ENCODE measurements around the gene APLP1. TPM values are rescaled to one million over a fixed set of nuclear protein-coding genes. Genes with fewer than 3 reads are reported as not detected.

Gene APLP1
- polyA plus RNA-seq, 1 donor (not counting 4 experiments of a cell fraction or from before 2014, with no cell fraction given) = 0.50 TPM

GRCh38 chr19:35860436-35860817 is 7.9 kb upstream of the APLP1 start:
- TF ChIP-seq EZH2 (IDR thresholded peaks at IDR 0.05; ENCODE audit: low read length) (no peak), CTCF (optimal IDR thresholded peaks at IDR 0.05 in 1 of 3, IDR thresholded peaks at IDR 0.05 in 1 of 3, conservative IDR thresholded peaks at IDR 0.05 in 1 of 3; ENCODE audit: extremely low read depth in 1 of 3, insufficient read depth in 2 of 3, low read length in 3 of 3) (no peak)
- Histone ChIP-seq H2AFZ (ENCODE audit: control insufficient read depth, low read length) (no peak overlapping the region), H3K4me3 (ENCODE audit: control insufficient read depth in 2 of 3, extremely low read depth in 1 of 3, insufficient read depth in 2 of 3, low read depth in 1 of 3, low read length in 3 of 3) (no peak overlapping the region), H3K4me1 (ENCODE audit: control insufficient read depth, extremely low read depth, insufficient read depth, low read length) (no peaks in the 10 kb centered on the region), H3K79me2 (ENCODE audit: control insufficient read depth, insufficient read depth, low read length) (no peaks in the 10 kb centered on the region), H3K27ac (ENCODE audit: control insufficient read depth, insufficient read depth, low read length) (no peak overlapping the region), H3K9me1 (ENCODE audit: control insufficient read depth, extremely low read depth, insufficient read depth, low read length) (no peaks in the 10 kb centered on the region), H3K27me3 (ENCODE audit: control insufficient read depth, extremely low read depth, insufficient read depth, low read length) (peaks cover 41% of the 10 kb centered on the region), H3K4me2 (ENCODE audit: control insufficient read depth, extremely low read depth, insufficient read depth, low read depth, low read length) (no peak overlapping the region), H4K20me1 (ENCODE audit: control insufficient read depth, extremely low read depth, insufficient read depth, low read length) (no peaks in the 10 kb centered on the region), H3K9ac (ENCODE audit: control insufficient read depth, extremely low read depth, insufficient read depth, low read length) (no peak overlapping the region), H3K36me3 (ENCODE audit: control insufficient read depth in 2 of 2, extremely low read depth in 1 of 2, insufficient read depth in 2 of 2, low read length in 2 of 2) (no peaks in the 10 kb centered on the region), H3K9me3 (ENCODE audit: control insufficient read depth, low read depth, low read length) (no peaks in the 10 kb centered on the region)
- dilution Hi-C loops (cut with MboI; ENCODE audit: extremely low pct_ligation_motif_present, low sequenced_read_pairs) = no loop called here
- DNase-seq (ENCODE audit: low read depth, low spot score) (no peak), FAIRE-seq (no peak)

- Histone ChIP-seq H2AFZ (ENCODE audit: control insufficient read depth, low read length) (no peak overlapping the region), H3K4me1 (ENCODE audit: control insufficient read depth, extremely low read depth, insufficient read depth, low read length) (no peaks in the 10 kb centered on the region), H3K4me2 (ENCODE audit: control insufficient read depth, extremely low read depth, insufficient read depth, low read depth, low read length) (no peak overlapping the region), H3K9ac (ENCODE audit: control insufficient read depth, extremely low read depth, insufficient read depth, low read length) (no peak overlapping the region), H3K36me3 (ENCODE audit: control insufficient read depth in 2 of 2, extremely low read depth in 1 of 2, insufficient read depth in 2 of 2, low read length in 2 of 2) (no peaks in the 10 kb centered on the region), H3K27me3 (ENCODE audit: control insufficient read depth, extremely low read depth, insufficient read depth, low read length) (peaks cover 35% of the 10 kb centered on the region), H3K79me2 (ENCODE audit: control insufficient read depth, insufficient read depth, low read length) (no peaks in the 10 kb centered on the region), H3K4me3 (ENCODE audit: control insufficient read depth in 2 of 3, extremely low read depth in 1 of 3, insufficient read depth in 2 of 3, low read depth in 1 of 3, low read length in 3 of 3) (no peak overlapping the region), H3K9me1 (ENCODE audit: control insufficient read depth, extremely low read depth, insufficient read depth, low read length) (no peaks in the 10 kb centered on the region), H3K9me3 (ENCODE audit: control insufficient read depth, low read depth, low read length) (no peaks in the 10 kb centered on the region), H3K27ac (ENCODE audit: control insufficient read depth, insufficient read depth, low read length) (no peak overlapping the region), H4K20me1 (ENCODE audit: control insufficient read depth, extremely low read depth, insufficient read depth, low read length) (no peaks in the 10 kb centered on the region)
- dilution Hi-C loops (cut with MboI; ENCODE audit: extremely low pct_ligation_motif_present, low sequenced_read_pairs) = no loop called here
- no peak for DNase-seq (ENCODE audit: low read depth, low spot score)
- FAIRE-seq = no peak
- no peak for TF ChIP-seq EZH2 (IDR thresholded peaks at IDR 0.05; ENCODE audit: low read length)
Observed at GRCh38 chr19:35860818-35861639, 7.3 kb upstream of the APLP1 start.

Measured in keratinocyte (primary cell).